NCI-H128 (cell line): ENCODE data around the gene GLYATL3.
"Not testable (repeated sequence)": the region's sequence is repeated elsewhere in the genome, so short reads cannot be mapped to it uniquely, and the experiment has no call there.

Source experiments
- DNase-seq: peaks from one replicate; lab custom pipeline; 2025; ENCODE audit not compliant: unreplicated experiment; lab: John Stamatoyannopoulos, UW

Gene GLYATL3

DNA sequence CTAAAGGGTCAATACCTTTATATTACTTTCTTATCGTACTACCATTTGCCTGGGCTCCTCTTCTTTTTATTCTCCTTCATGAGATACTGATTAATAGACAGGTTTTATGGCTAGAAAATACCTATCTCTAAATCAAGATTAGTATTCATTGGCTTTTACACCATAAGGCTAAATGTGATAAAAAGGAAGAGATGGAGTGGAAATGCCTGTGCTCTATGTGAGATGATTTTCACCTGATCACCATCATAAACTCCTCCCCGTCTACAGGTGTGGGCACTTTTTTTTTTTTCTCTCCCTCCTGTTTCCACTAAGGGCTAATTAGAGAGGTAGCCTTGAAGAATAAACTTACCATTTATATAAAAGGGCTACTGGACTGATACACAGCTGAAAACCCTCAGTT, at the start of gene GLYATL3:
Gene GLYATL3 (plus strand): TSS at position 301 of the 400 bp plus-strand sequence. CDS start 12,068 bp downstream, outside the sequence.
- DNase-seq, result no peak

DNA sequence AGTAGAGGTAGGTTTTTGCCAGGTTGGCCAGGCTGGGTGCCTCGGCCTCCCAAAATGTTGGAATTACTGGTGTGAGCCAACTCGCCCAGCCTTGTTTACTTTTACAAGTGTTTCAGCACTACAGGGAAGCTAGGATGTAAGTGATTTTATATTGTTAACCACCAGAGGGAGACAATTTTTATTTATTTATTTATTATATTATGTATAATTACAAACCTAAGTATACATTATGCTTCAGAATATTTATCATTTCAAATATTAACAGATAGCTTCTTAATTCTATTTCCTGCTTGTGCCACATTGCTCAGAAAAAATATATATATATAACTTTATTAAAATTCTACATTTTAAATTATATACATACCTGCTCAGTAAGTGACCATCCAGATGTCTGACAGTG, 46.5 kb upstream of the GLYATL3 start:
- DNase-seq, result no peak

- no peak for DNase-seq
Observed at GRCh38 chr6:49454787-49455709, 44.7 kb upstream of the GLYATL3 start.

GRCh38 chr6:49457771-49458170, 42.0 kb upstream of the GLYATL3 start:
- DNase-seq, result no peak

- no peak for DNase-seq
Observed at GRCh38 chr6:49462071-49462470, 37.7 kb upstream of the GLYATL3 start.

- DNase-seq, result no peak
Observed at GRCh38 chr6:49462599-49462926, 37.2 kb upstream of the GLYATL3 start.

DNA sequence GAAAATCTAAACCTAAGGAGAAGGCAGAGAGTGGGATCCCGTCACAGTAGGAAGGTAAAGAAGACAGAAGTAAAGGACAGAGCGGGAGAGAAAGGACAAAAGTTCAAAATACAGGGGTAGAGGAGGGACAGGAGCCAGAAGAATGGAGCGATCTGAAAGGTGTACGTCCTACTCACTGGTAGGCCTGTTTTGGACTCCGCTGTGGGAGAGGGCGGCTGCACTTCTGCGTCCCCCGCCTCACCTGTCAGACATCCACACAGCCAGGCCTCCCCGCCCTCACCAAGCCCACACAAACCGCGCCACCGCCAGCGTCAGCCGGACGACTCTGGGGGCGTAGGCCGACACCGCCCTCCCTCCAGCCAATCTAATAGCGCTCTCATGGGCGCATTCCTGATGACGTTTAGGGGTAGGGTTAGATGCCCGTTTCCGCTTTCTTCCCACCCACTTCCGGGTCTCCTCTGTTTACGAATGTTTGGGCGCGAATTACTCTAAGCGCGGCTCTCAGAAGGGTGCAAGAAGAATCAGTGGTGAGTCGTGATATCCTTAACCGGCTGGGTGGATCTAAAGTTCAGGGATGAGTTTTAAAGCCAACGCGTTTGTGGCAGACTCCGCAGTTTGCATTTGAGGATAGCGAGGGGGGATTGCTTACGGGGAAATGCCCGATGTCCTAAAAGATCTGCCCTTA, 36.7 kb upstream of the GLYATL3 start, which contains the start of the genes CENPQ and MMUT:
Gene CENPQ (plus strand): TSS at position 444 of the 685 bp plus-strand sequence. CDS start 6,807 bp downstream, outside the sequence.
Gene MMUT (minus strand): TSS at position 327 of the 685 bp plus-strand sequence. CDS start 3,787 bp downstream, outside the sequence.
- peak; percentile 73 for DNase-seq

- no peak for DNase-seq
Observed at GRCh38 chr6:49463612-49463967, 36.1 kb upstream of the GLYATL3 start.

- DNase-seq, result no peak
Observed at GRCh38 chr6:49464691-49465090, 35.0 kb upstream of the GLYATL3 start.

GRCh38 chr6:49468042-49468441, 31.7 kb upstream of the GLYATL3 start:
- DNase-seq, result no peak

- not testable (repeated sequence) for DNase-seq
Observed at GRCh38 chr6:49476564-49476963, 23.2 kb upstream of the GLYATL3 start.

DNA sequence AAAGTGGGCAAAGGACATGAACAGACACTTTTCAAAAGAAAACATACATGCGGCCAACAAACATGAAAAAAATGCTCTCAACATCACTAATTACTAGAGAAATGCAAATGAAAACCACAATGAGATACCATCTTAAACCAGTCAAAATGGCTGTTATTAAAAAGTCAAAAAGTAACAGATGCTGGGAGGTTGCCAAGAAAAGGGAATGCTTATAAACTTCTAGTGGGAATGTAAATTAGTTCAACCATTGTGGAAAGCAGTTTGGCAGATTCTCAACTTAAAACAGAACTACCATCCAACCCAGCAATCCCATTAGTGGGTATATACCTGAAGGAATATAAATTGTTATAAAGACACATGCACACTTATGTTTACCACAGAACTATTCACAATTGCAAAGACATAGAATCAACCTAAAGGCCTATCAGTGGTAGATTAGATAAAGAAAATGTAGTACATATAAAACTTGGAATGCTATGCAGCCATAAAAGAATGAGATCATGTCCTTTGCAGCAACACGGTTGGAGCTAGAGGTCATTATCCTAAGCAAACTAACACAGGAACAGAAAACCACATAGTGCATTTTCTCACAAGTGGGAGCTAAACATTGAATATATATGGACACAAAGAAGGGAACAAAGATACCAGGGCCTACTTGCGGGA, 20.3 kb upstream of the GLYATL3 start:
- DNase-seq, result no peak

- not testable (repeated sequence) for DNase-seq
Observed at GRCh38 chr6:49481846-49482245, 17.9 kb upstream of the GLYATL3 start.

GRCh38 chr6:49483380-49483779, 16.3 kb upstream of the GLYATL3 start:
- DNase-seq, result not testable (repeated sequence)

DNA sequence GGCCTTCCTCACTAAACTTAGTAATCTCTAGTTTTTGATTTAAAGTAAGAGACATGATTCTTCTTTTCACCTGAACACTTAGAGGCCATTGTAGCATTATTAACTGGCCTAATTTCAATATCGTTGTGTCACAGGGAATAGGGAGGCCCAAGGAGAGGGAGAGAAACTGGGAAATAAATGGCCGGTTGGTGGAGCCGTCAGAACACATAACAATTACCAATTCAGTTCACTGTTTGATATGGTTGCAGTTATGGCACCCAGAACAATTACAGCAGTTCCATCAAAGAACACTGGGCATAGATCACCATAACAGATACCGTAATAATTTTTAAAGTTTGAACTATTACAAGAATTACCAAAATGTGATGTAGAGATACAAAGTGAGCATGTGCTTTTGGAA, 9.1 kb upstream of the GLYATL3 start:
- no peak for DNase-seq

DNA sequence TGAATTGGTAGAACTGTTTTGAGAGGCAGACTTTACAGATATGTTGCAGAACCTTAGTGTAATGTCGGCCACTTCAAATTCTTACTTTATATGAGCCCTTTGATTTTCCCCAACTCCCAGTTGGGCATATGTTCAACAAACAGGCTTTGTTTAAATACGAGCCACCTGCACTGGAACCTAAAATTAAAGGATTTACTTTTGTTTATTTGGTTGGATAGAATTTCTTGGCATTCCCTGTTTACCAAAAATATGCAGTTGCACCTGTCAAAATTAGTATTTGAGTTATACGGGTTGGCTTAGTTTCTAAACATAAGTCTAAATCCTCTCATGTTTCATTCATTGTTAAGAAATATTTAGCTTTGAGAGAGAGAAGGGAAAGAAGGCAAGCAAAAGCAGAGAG, 2.4 kb upstream of the GLYATL3 start:
- no peak for DNase-seq

- DNase-seq, result no peak
Observed at GRCh38 chr6:49499126-49499525, 597 bp upstream of the GLYATL3 start.

DNA sequence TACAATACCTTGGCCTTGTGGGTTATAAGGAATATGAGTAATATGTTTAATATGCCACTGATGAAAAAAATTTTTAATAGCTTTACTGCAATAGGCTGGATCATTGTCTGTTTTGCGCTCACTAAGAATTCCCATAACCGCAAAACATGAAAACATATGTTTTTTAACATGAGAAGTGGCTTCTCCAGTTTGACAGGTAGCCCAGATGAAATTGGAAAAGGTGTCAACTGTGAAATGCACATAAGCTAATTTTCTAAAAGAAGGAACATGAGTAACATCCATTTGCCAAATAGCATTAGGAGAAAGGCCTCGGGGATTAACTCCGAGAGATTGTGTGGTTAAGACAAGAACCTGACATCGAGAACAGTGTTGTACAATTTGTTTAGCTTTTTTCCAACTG, 4.9 kb downstream of the GLYATL3 start:
- no peak for DNase-seq

GRCh38 chr6:49506569-49507111, 6.9 kb downstream of the GLYATL3 start:
- DNase-seq, result no peak

GRCh38 chr6:49509342-49509741, 9.6 kb downstream of the GLYATL3 start:
- DNase-seq, result no peak
